H9 (cell line): ENCODE results near the gene DDX25. TPM values are rescaled to one million over a fixed set of nuclear protein-coding genes. Genes with fewer than 3 reads are reported as not detected.
"Not testable (repeated sequence)": the region's sequence is repeated elsewhere in the genome, so short reads cannot be mapped to it uniquely, and the experiment has no call there.

Experiments used
- DNase-seq: peaks from one replicate; pipeline ENCODE4 v3.0.0-alpha.2; 2017
- H2AFZ ChIP-seq: one replicate; pipeline ENCODE4 v1.6.1; 2013; ENCODE audit warnings: mild to moderate bottlenecking, low read length, control low read depth, moderate library complexity
- H2AK5ac ChIP-seq: 2 replicates; pipeline ENCODE4 v1.6.1; 2013; ENCODE audit warnings: low read length, control low read depth, mixed read lengths; ENCODE audit not compliant: insufficient read length
- H2BK120ac ChIP-seq: one replicate; pipeline ENCODE4 v1.6.1; 2013; ENCODE audit warnings: low read depth, mild to moderate bottlenecking, low read length, control low read depth, inconsistent platforms; ENCODE audit not compliant: poor library complexity, severe bottlenecking
- H2BK12ac ChIP-seq: 2 replicates; pipeline ENCODE4 v1.6.1; 2013; ENCODE audit warnings: low read length, control low read depth, mixed read lengths, low read depth; ENCODE audit not compliant: insufficient read length
- H2BK15ac ChIP-seq: 2 replicates; pipeline ENCODE4 v1.6.1; 2013; ENCODE audit warnings: low read depth, low read length, control low read depth
- H2BK20ac ChIP-seq: one replicate; pipeline ENCODE4 v1.6.1; 2013; ENCODE audit warnings: low read depth, mild to moderate bottlenecking, low read length, control low read depth, inconsistent platforms; ENCODE audit not compliant: poor library complexity, severe bottlenecking
- H2BK5ac ChIP-seq: 2 replicates; pipeline ENCODE4 v1.6.1; 2013; ENCODE audit warnings: low read length, control low read depth, mixed read lengths; ENCODE audit not compliant: insufficient read length
- H3K14ac ChIP-seq: 2 replicates; pipeline ENCODE4 v1.6.1; 2013; ENCODE audit warnings: low read length, control low read depth; ENCODE audit not compliant: insufficient read depth
- H3K18ac ChIP-seq: 2 replicates; pipeline ENCODE4 v1.6.1; 2013; ENCODE audit warnings: low read depth, mild to moderate bottlenecking, mixed read lengths, low read length, control low read depth; ENCODE audit not compliant: insufficient read length
- H3K23ac ChIP-seq: 2 replicates; pipeline ENCODE4 v1.6.1; 2013; ENCODE audit warnings: low read length, control low read depth, mixed read lengths, low read depth; ENCODE audit not compliant: insufficient read length
- H3K23me2 ChIP-seq: 2 replicates; pipeline ENCODE4 v1.6.1; 2013; ENCODE audit warnings: low read depth, mild to moderate bottlenecking, mixed read lengths, low read length, control low read depth; ENCODE audit not compliant: insufficient read length, poor library complexity, severe bottlenecking
- H3K27ac ChIP-seq: 2 replicates; pipeline ENCODE4 v1.5.1; 2013; ENCODE audit warnings: low read length, control low read depth, mixed read lengths, low read depth; ENCODE audit not compliant: insufficient read length
- H3K27me3 ChIP-seq: 2 replicates; pipeline ENCODE4 v1.6.1; 2013; ENCODE audit warnings: low read length, control low read depth, inconsistent platforms; ENCODE audit not compliant: insufficient read depth
- H3K4ac ChIP-seq: 2 replicates; pipeline ENCODE4 v1.6.1; 2013; ENCODE audit warnings: low read depth, mild to moderate bottlenecking, control low read depth, inconsistent platforms, low read length, moderate library complexity
- H3K4me1 ChIP-seq: 2 replicates; pipeline ENCODE4 v1.6.1; 2013; ENCODE audit warnings: low read length, control low read depth, inconsistent platforms; ENCODE audit not compliant: insufficient read depth
- H3K4me2 ChIP-seq: 2 replicates; pipeline ENCODE4 v1.6.1; 2013; ENCODE audit warnings: low read length, control low read depth, mixed read lengths; ENCODE audit not compliant: insufficient read length, insufficient read depth
- H3K56ac ChIP-seq: 2 replicates; pipeline ENCODE4 v1.6.1; 2013; ENCODE audit warnings: low read depth, mild to moderate bottlenecking, mixed read lengths, low read length, control low read depth; ENCODE audit not compliant: insufficient read length
- H3K79me1 ChIP-seq: 2 replicates; pipeline ENCODE4 v1.6.1; 2013; ENCODE audit warnings: low read depth, mild to moderate bottlenecking, moderate library complexity, low read length, control low read depth, inconsistent platforms; ENCODE audit not compliant: insufficient read depth, poor library complexity, severe bottlenecking
- H3K79me2 ChIP-seq: 2 replicates; pipeline ENCODE4 v1.6.1; 2013; ENCODE audit warnings: low read length, control low read depth, inconsistent platforms; ENCODE audit not compliant: insufficient read depth
- H3K9ac ChIP-seq: 2 replicates; pipeline ENCODE4 v1.6.1; 2013; ENCODE audit warnings: low read length, control low read depth, mixed read lengths; ENCODE audit not compliant: insufficient read length; ENCODE audit errors: extremely low read depth
- H3K9me3 ChIP-seq: one replicate; pipeline ENCODE4 v1.6.1; 2013; ENCODE audit warnings: low read depth, low read length, inconsistent platforms; ENCODE audit not compliant: control insufficient read depth
- H3T11ph ChIP-seq: one replicate; pipeline ENCODE4 v1.6.1; 2013; ENCODE audit warnings: mild to moderate bottlenecking, low read length, control low read depth, inconsistent platforms
- H4K20me1 ChIP-seq: one replicate; pipeline ENCODE4 v1.6.1; 2013; ENCODE audit not compliant: control insufficient read depth, insufficient read length, insufficient read depth
- H4K5ac ChIP-seq: 2 replicates; pipeline ENCODE4 v1.6.1; 2013; ENCODE audit warnings: low read depth, mild to moderate bottlenecking, mixed read lengths, low read length, control low read depth; ENCODE audit not compliant: insufficient read length
- H4K8ac ChIP-seq: replicated peaks from 2 replicates; pipeline ENCODE4 v1.6.1; 2013; ENCODE audit warnings: low read length, control low read depth, mixed read lengths, low read depth; ENCODE audit not compliant: insufficient read length
- H4K91ac ChIP-seq: 2 replicates; pipeline ENCODE4 v1.6.1; 2013; ENCODE audit warnings: low read depth, mild to moderate bottlenecking, moderate library complexity, mixed read lengths, low read length, control low read depth; ENCODE audit not compliant: insufficient read length
- H3K27ac Mint-ChIP-seq, 3 experiments: 2 replicates in 2 of 3; 3 replicates in 1 of 3; pipeline ENCODE4 v1.8.0; 2020 to 2021; ENCODE audit warnings: mixed read lengths in 3 of 3, mild to moderate bottlenecking in 1 of 3, moderate library complexity in 1 of 3
- H3K27me3 Mint-ChIP-seq: 2 replicates; pipeline ENCODE4 v1.8.0; 2021; ENCODE audit warnings: low read depth, mild to moderate bottlenecking, moderate library complexity, mixed read lengths
- H3K36me3 Mint-ChIP-seq, 3 experiments: 2 replicates in 2 of 3; 3 replicates in 1 of 3; pipeline ENCODE4 v1.8.0; 2020 to 2021; ENCODE audit warnings: low read depth in 3 of 3, mixed read lengths in 3 of 3; ENCODE audit not compliant: insufficient read depth in 1 of 3
- H3K4me1 Mint-ChIP-seq, 2 experiments: 2 replicates each; pipeline ENCODE4 v1.8.0; 2020; ENCODE audit warnings: mixed read lengths in 2 of 2
- H3K4me3 Mint-ChIP-seq, 2 experiments: 2 replicates in 1 of 2; 3 replicates in 1 of 2; pipeline ENCODE4 v1.8.0; 2020 to 2021; ENCODE audit warnings: mild to moderate bottlenecking in 2 of 2, mixed read lengths in 2 of 2, moderate library complexity in 1 of 2
- H3K9me3 Mint-ChIP-seq, 2 experiments: 2 replicates in 1 of 2; 3 replicates in 1 of 2; pipeline ENCODE4 v1.8.0; 2020; ENCODE audit warnings: mild to moderate bottlenecking in 2 of 2, mixed read lengths in 2 of 2, moderate library complexity in 1 of 2
- CTCF ChIP-seq: fragments of 200-600 bp; sonication (generic); conservative IDR thresholded peaks from 3 replicates; pipeline ENCODE4 v1.8.0; 2021; ENCODE audit warnings: antibody characterized with exemption, mild to moderate bottlenecking
- WGBS: extraction: QIAGEN DNeasy Blood & Tissue Kit; methylation state at CpG from one replicate; pipeline ENCODE4 v1.1.7; 2013; ENCODE audit warnings: missing lambda C conversion rate, low lambda C conversion rate, mixed read lengths; ENCODE audit not compliant: insufficient read length; ENCODE audit errors: extremely low coverage; 5-methylcytosine and 5-hydroxymethylcytosine counted together
- long read RNA-seq: library from polyadenylated mRNA; unstranded; transcript quantifications from one replicate; pipeline ENCODE4 v2.0.0, GENCODE V29; 2020
- total RNA-seq: library from RNA; stranded (reverse); gene quantifications from 2 replicates; pipeline ENCODE4 v1.2.1, GENCODE V29; 2021

Gene DDX25
- total RNA-seq, result 6.9 and 7.4 TPM in 2 replicates
- long read RNA-seq, full-length matches to known transcripts, result 43 of 52 reads
- long read RNA-seq, partial matches to known transcripts, result 5 of 52 reads
- long read RNA-seq, other reads (novel, unspliced or antisense), result 4 of 52 reads

DNA sequence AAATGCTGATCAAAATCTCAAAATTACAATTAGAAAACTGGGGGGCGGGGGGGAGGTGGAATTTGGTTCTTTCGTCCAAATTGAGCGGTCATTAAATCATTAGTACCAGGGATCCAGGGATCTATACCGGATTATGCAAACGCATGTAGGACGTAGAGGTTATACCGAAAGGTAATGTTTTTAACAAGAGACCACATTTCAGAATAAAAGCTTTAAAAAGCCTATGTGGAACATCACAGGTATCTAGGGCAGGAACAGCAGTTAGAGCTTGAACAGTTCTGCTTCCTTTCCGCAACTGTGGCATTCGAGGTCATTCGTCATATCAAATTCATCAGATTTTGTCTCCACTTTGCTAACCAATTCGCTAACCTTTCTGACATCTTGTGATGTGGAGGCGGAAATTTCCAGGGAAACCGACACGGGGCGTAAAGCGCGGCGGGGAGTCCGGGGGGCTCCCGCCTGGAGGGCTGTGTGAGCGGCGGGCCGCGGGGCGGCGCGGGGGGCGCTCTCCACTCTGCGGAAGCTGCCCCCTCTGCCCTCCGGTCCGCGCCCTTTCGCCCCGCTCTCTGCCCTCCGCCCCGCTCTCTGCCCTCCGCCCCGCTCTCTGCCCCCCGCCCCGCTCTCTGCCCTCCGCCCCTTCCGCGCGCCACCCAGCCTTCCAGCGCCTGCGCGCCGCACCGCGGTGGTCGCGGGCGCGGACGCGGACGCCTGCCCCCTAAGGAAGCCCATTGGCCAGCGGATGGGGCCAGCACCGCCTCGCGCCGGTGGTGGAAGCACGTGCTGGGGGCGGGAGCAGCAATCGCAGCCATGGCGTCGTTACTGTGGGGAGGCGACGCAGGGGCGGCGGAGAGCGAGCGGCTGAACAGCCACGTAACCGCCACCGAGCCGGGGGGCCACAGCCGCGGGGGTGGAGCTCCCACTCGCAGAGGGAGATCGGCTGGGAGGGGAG is at the start of gene DDX25:
DDX25 (plus strand) TSS at position 798 of the 949 bp plus-strand sequence; CDS start at position 808, 10 bp downstream.
- Histone ChIP-seq H3K9me3 (no peaks in the 10 kb centered on the region), H3K79me1 (no peaks in the 10 kb centered on the region), H2BK5ac (no peak within 1 kb of the TSS), H2AFZ (no peak within 1 kb of the TSS), H3K4ac (no peak within 1 kb of the TSS), H3K79me2 (no peaks in the 10 kb centered on the region; the same call in 1 of the 2 replicates), H2AK5ac (no peak within 1 kb of the TSS), H4K91ac (no peak within 1 kb of the TSS), H3K9ac (no peak within 1 kb of the TSS), H2BK120ac (no peak within 1 kb of the TSS), H4K5ac (no peak within 1 kb of the TSS), H3K27me3 (peaks cover 9% of the 10 kb centered on the region; the same call in 1 of the 2 replicates), H2BK12ac (no peak within 1 kb of the TSS), H2BK20ac (no peak within 1 kb of the TSS), H3K18ac (peak within 1 kb of the TSS; percentile 56), H3K4me2 (peak within 1 kb of the TSS; percentile 83), H3K23me2 (peaks cover 11% of the 10 kb centered on the region), H3K23ac (no peak within 1 kb of the TSS), H4K8ac (no peak within 1 kb of the TSS), H3T11ph (no peak within 1 kb of the TSS), H3K56ac (no peak within 1 kb of the TSS), H3K14ac (peak within 1 kb of the TSS; percentile 80; the same call in 1 of the 2 replicates), H3K4me1 (no peaks in the 10 kb centered on the region; the same call in none of the 2 replicates), H4K20me1 (no peaks in the 10 kb centered on the region), H3K27ac (no peak within 1 kb of the TSS), H2BK15ac (no peak within 1 kb of the TSS)
- Mint-ChIP-seq H3K27ac (peak within 1 kb of the TSS in 1 of 3 experiments; percentile 50; a peak in 2 of 7 replicates), H3K27me3 (peaks cover 33% of the 10 kb centered on the region), H3K36me3 (peaks cover 12 to 28% (median 22%) of the 10 kb centered on the region in 3 experiments), H3K9me3 (peaks cover 0 to 6% of the 10 kb centered on the region in 2 experiments; a peak in 1 of 5 replicates), H3K4me1 (peaks cover 10 to 16% of the 10 kb centered on the region in 2 experiments), H3K4me3 (peak within 1 kb of the TSS; percentile 91 to 97)
- WGBS, result no CpG with 5 or more reads among the region's 81 CpGs
- TF ChIP-seq CTCF, result no peak
- peak; percentile 80 for DNase-seq

GRCh38 chr11:125857670-125858069 is 46.6 kb upstream of the DDX25 start:
- not testable (repeated sequence) for H3K4me3 Mint-ChIP-seq, H3K27ac ChIP-seq, H3K79me2 ChIP-seq, H3K14ac ChIP-seq, H4K5ac ChIP-seq, H3K27me3 ChIP-seq, H3K9me3 ChIP-seq, H3K18ac ChIP-seq, DNase-seq, H2BK120ac ChIP-seq, H3T11ph ChIP-seq, H3K4ac ChIP-seq, H4K8ac ChIP-seq, H3K27ac Mint-ChIP-seq, H4K20me1 ChIP-seq, H3K9ac ChIP-seq, H2AFZ ChIP-seq, H3K27me3 Mint-ChIP-seq, H2BK12ac ChIP-seq, H3K4me2 ChIP-seq, H4K91ac ChIP-seq, H2AK5ac ChIP-seq, H3K23me2 ChIP-seq, H2BK15ac ChIP-seq, H2BK20ac ChIP-seq, H2BK5ac ChIP-seq, H3K4me1 ChIP-seq, H3K79me1 ChIP-seq, H3K23ac ChIP-seq, H3K56ac ChIP-seq, H3K4me1 Mint-ChIP-seq
- no CpG with 5 or more reads among the region's 9 CpGs for WGBS
- Mint-ChIP-seq H3K9me3 (peaks cover 40 to 50% of the 10 kb centered on the region in 2 experiments), H3K36me3 (peaks cover 3 to 24% (median 15%) of the 10 kb centered on the region in 3 experiments)
